ENCODE results near the gene PLCG1. TPM values are rescaled to one million over a fixed set of nuclear protein-coding genes. Genes with fewer than 3 reads are reported as not detected.

Gene PLCG1
- total and polyA plus RNA-seq, 9 of the 15 experiments (the other 6 are each of a cell fraction or from before 2014, with no cell fraction given), result 1.7 to 67.0 (median 34.8) TPM

- no peak for TF ChIP-seq ZNF280A (IDR thresholded peaks at IDR 0.05; ENCODE audit: low read depth, partially characterized antibody)
- no peak for TF ChIP-seq U2AF1 (optimal IDR thresholded peaks at IDR 0.05; ENCODE audit: low read depth, low read length)
- no peak for TF ChIP-seq ARID1B (IDR thresholded peaks at IDR 0.05)
- no peak for TF ChIP-seq TRIM28 (IDR thresholded peaks at IDR 0.05)
- TF ChIP-seq ZBED1 (IDR thresholded peaks at IDR 0.05), result no peak
These were observed 89.1 kb downstream of the PLCG1 start (continued) for GRCh38 chr20:41226426-41226825.

Small RNA genes lying within 50 kb of the gene (microRNA-seq; reads per million reads assigned to microRNA genes)
- not detected for gene MIR6871 (ENCODE audit: borderline microRNAs expressed)

Small RNA genes lying within 50 kb of the gene (small RNA-seq; reads per million reads assigned to genes)
- gene AL022394.1 (not detected), gene MIR6871 (not detected)

Other genes starting within 250 kb of the PLCG1 start
- 26.0 and 26.7 TPM in 2 replicates for gene TOP1, start 108.7 kb upstream of the PLCG1 start, total RNA-seq (2014; rRNA removed)
- 44.6 and 46.7 TPM in 2 replicates for gene TOP1, start 108.7 kb upstream of the PLCG1 start, total RNA-seq (2014; rRNA removed; fragmentation: Illumina TruSeq; extraction: Trizol)
- 38.6 and 39.6 TPM in 2 replicates for gene TOP1, start 108.7 kb upstream of the PLCG1 start, total RNA-seq (2015; rRNA removed; fragmentation: Illumina TruSeq; extraction: Trizol)
- gene TOP1, start 108.7 kb upstream of the PLCG1 start, total RNA-seq (2021), result 86.0 and 95.6 TPM in 2 replicates
- gene TOP1, start 108.7 kb upstream of the PLCG1 start, polyA plus RNA-seq (2011; rRNA removed), result 17.3 and 26.4 TPM in 2 replicates
- gene TOP1, start 108.7 kb upstream of the PLCG1 start, polyA plus RNA-seq (2014; fragmentation: Illumina TruSeq; extraction: Trizol), result 101 and 127 TPM in 2 replicates
- 10 to 100 TPM; 29.2 to 38.2 TPM for gene TOP1, start 108.7 kb upstream of the PLCG1 start, polyA plus RNA-seq (2014; fragmentation: Nextera tagmentation; extraction: Ambion mirVana)
- gene TOP1, start 108.7 kb upstream of the PLCG1 start, polyA plus RNA-seq (2014; rRNA removed), result 40.9 and 50.4 TPM in 2 replicates
- 3.7 and 6.0 TPM in 2 replicates for gene ZHX3, start 180.2 kb downstream of the PLCG1 start, total RNA-seq (2014; rRNA removed)
- gene ZHX3, start 180.2 kb downstream of the PLCG1 start, total RNA-seq (2014; rRNA removed; fragmentation: Illumina TruSeq; extraction: Trizol), result 6.9 and 7.1 TPM in 2 replicates
- gene ZHX3, start 180.2 kb downstream of the PLCG1 start, total RNA-seq (2015; rRNA removed; fragmentation: Illumina TruSeq; extraction: Trizol), result 5.5 and 6.1 TPM in 2 replicates
- gene ZHX3, start 180.2 kb downstream of the PLCG1 start, total RNA-seq (2021), result 14.6 and 14.8 TPM in 2 replicates
- gene ZHX3, start 180.2 kb downstream of the PLCG1 start, polyA plus RNA-seq (2011; rRNA removed), result 4.9 and 5.7 TPM in 2 replicates
- gene ZHX3, start 180.2 kb downstream of the PLCG1 start, polyA plus RNA-seq (2014; fragmentation: Illumina TruSeq; extraction: Trizol), result 7.4 and 7.9 TPM in 2 replicates
- 1 to 10 TPM in 1 of 2 experiments, under 1 TPM in 1; 0.80 to 1.4 TPM for gene ZHX3, start 180.2 kb downstream of the PLCG1 start, polyA plus RNA-seq (2014; fragmentation: Nextera tagmentation; extraction: Ambion mirVana)
- 3.5 and 4.6 TPM in 2 replicates for gene ZHX3, start 180.2 kb downstream of the PLCG1 start, polyA plus RNA-seq (2014; rRNA removed)
- 6.0 and 8.8 TPM in 2 replicates for gene LPIN3, start 203.3 kb downstream of the PLCG1 start, total RNA-seq (2014; rRNA removed)
- gene LPIN3, start 203.3 kb downstream of the PLCG1 start, total RNA-seq (2014; rRNA removed; fragmentation: Illumina TruSeq; extraction: Trizol), result 2.3 and 2.4 TPM in 2 replicates
- gene LPIN3, start 203.3 kb downstream of the PLCG1 start, total RNA-seq (2015; rRNA removed; fragmentation: Illumina TruSeq; extraction: Trizol), result 4.6 and 5.9 TPM in 2 replicates
- 6.9 and 7.9 TPM in 2 replicates for gene LPIN3, start 203.3 kb downstream of the PLCG1 start, total RNA-seq (2021)
- 5.8 and 11.5 TPM in 2 replicates for gene LPIN3, start 203.3 kb downstream of the PLCG1 start, polyA plus RNA-seq (2011; rRNA removed)
- gene LPIN3, start 203.3 kb downstream of the PLCG1 start, polyA plus RNA-seq (2014; fragmentation: Illumina TruSeq; extraction: Trizol), result 7.9 and 9.1 TPM in 2 replicates
- gene LPIN3, start 203.3 kb downstream of the PLCG1 start, polyA plus RNA-seq (2014; fragmentation: Nextera tagmentation; extraction: Ambion mirVana), result 1 to 10 TPM; 2.2 to 5.0 TPM
- gene LPIN3, start 203.3 kb downstream of the PLCG1 start, polyA plus RNA-seq (2014; rRNA removed), result 10.4 and 12.0 TPM in 2 replicates
- gene EMILIN3, start 229.3 kb downstream of the PLCG1 start, total RNA-seq (2014; rRNA removed), result not detected in 2 replicates
- not detected in 2 replicates for gene EMILIN3, start 229.3 kb downstream of the PLCG1 start, total RNA-seq (2014; rRNA removed; fragmentation: Illumina TruSeq; extraction: Trizol)
- not detected in 2 replicates for gene EMILIN3, start 229.3 kb downstream of the PLCG1 start, total RNA-seq (2015; rRNA removed; fragmentation: Illumina TruSeq; extraction: Trizol)
- not detected in 2 replicates for gene EMILIN3, start 229.3 kb downstream of the PLCG1 start, total RNA-seq (2021)
- not detected in 2 replicates for gene EMILIN3, start 229.3 kb downstream of the PLCG1 start, polyA plus RNA-seq (2011; rRNA removed)
- not detected in 2 replicates for gene EMILIN3, start 229.3 kb downstream of the PLCG1 start, polyA plus RNA-seq (2014; fragmentation: Illumina TruSeq; extraction: Trizol)
- under 1 TPM in 1 of 2 experiments, not detected in 1; 0.07 TPM for gene EMILIN3, start 229.3 kb downstream of the PLCG1 start, polyA plus RNA-seq (2014; fragmentation: Nextera tagmentation; extraction: Ambion mirVana)
- gene EMILIN3, start 229.3 kb downstream of the PLCG1 start, polyA plus RNA-seq (2014; rRNA removed), result 0.01 TPM in 1 of 2 replicates, not detected in the other